ENCODE data around the gene GRAMD1A. TPM values are rescaled to one million over a fixed set of nuclear protein-coding genes. Genes with fewer than 3 reads are reported as not detected.

The GRAMD1A gene
- total RNA-seq, 3 donors from 2014 or later = 30.6 to 56.0 (median 38.6) TPM

DNA sequence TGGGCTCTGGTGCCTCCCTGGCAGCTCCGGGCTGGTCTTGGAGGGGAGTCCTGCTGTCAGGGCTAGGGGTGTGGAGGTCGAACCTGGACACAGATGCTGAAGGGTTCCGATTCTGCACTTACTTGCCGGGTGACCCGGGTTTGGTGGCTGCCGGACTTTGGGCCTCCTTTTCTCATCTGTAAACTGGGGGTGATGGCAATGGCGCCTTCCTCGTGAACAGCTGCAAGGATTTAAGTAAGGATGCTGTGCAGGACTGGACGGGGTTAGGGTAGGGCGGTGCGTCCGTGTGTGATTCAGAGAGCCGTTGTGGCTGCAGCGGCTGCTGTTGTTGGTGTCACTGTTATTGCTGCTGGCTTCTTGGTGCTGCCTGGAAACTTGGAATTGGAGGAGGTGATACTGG is 43.8 kb downstream of the GRAMD1A start:
- H3K4me3 ChIP-seq = no peak overlapping the region
- TF ChIP-seq POLR2AphosphoS5 (IDR thresholded peaks at IDR 0.05) (no peak), POLR2A (IDR thresholded peaks at IDR 0.05) (no peak)
- TF ChIP-seq, protein P1, sequence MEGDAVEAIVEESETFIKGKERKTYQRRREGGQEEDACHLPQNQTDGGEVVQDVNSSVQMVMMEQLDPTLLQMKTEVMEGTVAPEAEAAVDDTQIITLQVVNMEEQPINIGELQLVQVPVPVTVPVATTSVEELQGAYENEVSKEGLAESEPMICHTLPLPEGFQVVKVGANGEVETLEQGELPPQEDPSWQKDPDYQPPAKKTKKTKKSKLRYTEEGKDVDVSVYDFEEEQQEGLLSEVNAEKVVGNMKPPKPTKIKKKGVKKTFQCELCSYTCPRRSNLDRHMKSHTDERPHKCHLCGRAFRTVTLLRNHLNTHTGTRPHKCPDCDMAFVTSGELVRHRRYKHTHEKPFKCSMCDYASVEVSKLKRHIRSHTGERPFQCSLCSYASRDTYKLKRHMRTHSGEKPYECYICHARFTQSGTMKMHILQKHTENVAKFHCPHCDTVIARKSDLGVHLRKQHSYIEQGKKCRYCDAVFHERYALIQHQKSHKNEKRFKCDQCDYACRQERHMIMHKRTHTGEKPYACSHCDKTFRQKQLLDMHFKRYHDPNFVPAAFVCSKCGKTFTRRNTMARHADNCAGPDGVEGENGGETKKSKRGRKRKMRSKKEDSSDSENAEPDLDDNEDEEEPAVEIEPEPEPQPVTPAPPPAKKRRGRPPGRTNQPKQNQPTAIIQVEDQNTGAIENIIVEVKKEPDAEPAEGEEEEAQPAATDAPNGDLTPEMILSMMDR (IDR thresholded peaks at IDR 0.05) = no peak
- DNase-seq (ENCODE audit: low spot score in 2 of 2) = no peak
- H3K9me3 ChIP-seq = no peaks in the 10 kb centered on the region
- no peaks in the 10 kb centered on the region for H3K36me3 ChIP-seq
- H3K27ac ChIP-seq = no peak overlapping the region
- intact Hi-C loops (cut with DNase I; ENCODE audit: low total_unique reads) = no loop called here
- no peaks in the 10 kb centered on the region for H3K27me3 ChIP-seq
- peaks cover 0 to 9% of the 10 kb centered on the region in 2 donors for H3K4me1 ChIP-seq

DNA sequence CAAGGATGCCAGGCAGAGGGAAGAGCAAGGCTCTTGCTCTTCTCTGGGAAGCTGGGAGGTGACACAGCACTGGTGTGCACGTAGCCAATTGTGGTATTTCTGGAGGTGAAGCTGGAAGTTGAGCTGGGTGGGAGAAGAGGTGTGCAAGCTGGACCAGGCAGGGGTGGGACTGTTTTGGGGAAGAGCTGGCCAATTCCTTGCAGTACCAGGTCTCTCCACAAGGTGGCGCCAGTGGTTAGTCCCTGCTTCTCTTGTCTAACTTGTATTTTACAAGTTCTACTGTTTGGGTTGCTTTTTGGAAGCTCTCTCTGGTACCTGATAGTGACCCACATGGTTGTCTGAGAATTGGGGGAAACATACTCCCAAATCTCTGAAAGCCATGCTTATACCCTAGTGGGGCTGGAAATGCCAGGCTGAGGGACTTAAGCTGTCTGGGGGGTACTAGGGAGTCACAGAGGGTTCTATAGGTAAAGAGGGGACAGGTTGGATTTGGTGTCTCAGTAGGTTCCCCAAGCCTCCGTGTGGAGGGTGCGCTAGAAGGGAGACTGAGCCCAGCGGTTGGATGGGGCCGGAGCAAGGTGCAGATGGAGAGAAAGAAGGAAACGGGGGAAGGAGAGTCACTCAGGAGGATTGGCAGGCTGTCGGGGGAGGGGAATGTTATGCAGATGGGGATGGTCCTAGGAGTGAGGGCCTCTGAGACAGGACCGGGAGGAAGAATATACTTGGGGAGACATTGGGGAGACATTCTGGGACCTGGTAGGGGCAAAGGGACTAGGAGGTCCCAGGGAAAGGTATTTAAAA is 44.4 kb downstream of the GRAMD1A start:
- no peaks in the 10 kb centered on the region for H3K36me3 ChIP-seq
- H3K9me3 ChIP-seq = no peaks in the 10 kb centered on the region
- TF ChIP-seq, protein P1 (IDR thresholded peaks at IDR 0.05) = peak; percentile 83 to 89 (median 87)
- TF ChIP-seq POLR2A (IDR thresholded peaks at IDR 0.05) = no peak
- no peak for TF ChIP-seq POLR2AphosphoS5 (IDR thresholded peaks at IDR 0.05)
- H3K4me1 ChIP-seq = peaks cover 0 to 9% of the 10 kb centered on the region in 2 donors
- no peak for DNase-seq (ENCODE audit: low spot score in 2 of 2)
- no peaks in the 10 kb centered on the region for H3K27me3 ChIP-seq
- H3K27ac ChIP-seq = no peak overlapping the region
- no peak overlapping the region for H3K4me3 ChIP-seq
- intact Hi-C loops (cut with DNase I; ENCODE audit: low total_unique reads) = no loop called here

DNA sequence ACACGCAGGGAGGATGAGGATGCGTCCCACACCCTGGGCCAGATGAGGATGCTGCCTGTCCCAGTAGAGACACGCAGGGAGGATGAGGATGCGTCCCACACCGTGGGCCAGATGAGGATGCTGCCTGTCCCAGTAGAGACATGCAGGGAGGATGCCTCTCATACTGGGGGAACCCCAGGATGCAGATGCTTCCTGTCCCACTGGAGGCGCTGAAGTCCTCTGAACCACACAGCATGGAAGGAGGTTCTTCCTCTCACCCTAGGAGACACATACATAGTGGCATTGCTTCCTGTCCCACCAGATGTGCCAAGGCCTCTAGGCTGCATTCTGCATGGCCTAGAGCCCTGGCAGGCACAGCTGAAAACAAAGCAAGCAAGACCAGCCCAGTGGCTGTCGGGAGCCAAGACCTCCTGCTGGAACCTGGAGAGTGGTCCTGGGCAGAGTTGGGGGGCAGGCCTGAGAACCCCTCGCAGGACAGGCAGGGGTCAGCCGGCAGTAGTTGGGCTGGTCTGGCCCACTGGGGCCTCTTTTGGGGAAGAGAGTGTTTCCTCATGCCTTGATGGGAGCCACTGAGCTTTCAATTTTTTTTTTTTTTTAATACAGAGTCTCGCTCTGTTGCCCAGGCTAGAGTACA is 45.7 kb downstream of the GRAMD1A start:
- Histone ChIP-seq H3K4me3 (no peak overlapping the region), H3K27ac (no peak overlapping the region), H3K9me3 (no peaks in the 10 kb centered on the region), H3K4me1 (peaks cover 0 to 9% of the 10 kb centered on the region in 2 donors), H3K36me3 (no peaks in the 10 kb centered on the region), H3K27me3 (no peaks in the 10 kb centered on the region)
- DNase-seq (ENCODE audit: low spot score in 2 of 2) = no peak
- peak in 1 of 3 donors; percentile 17 for TF ChIP-seq POLR2AphosphoS5 (IDR thresholded peaks at IDR 0.05)
- TF ChIP-seq POLR2A (IDR thresholded peaks at IDR 0.05) = no peak
- intact Hi-C loops (cut with DNase I; ENCODE audit: low total_unique reads) = no loop called here

DNA sequence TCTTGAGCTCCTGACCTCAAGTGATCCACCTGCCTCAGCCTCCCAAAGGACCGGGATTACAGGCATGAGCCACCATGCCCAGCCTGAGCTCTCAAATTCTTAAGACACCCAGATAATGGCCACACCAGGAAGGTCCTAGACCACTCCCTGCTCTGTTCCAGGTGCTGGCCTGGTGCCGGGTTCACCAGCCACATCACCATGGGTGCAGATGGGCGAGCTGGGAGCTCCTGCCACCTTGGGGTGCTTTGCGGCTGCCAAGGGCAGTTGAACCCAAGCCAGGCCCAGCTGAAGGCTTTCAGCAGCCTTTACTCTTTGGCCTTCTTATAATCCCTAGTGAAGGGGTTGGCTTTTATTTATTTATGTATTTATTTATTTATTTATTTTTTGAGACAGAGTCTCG is 46.3 kb downstream of the GRAMD1A start:
- intact Hi-C loops (cut with DNase I; ENCODE audit: low total_unique reads) = no loop called here
- Histone ChIP-seq H3K9me3 (no peaks in the 10 kb centered on the region), H3K27ac (no peak overlapping the region), H3K4me3 (no peak overlapping the region), H3K27me3 (no peaks in the 10 kb centered on the region), H3K36me3 (no peaks in the 10 kb centered on the region), H3K4me1 (peaks cover 0 to 5% of the 10 kb centered on the region in 2 donors)
- TF ChIP-seq POLR2A (IDR thresholded peaks at IDR 0.05) (no peak), POLR2AphosphoS5 (IDR thresholded peaks at IDR 0.05) (no peak)
- TF ChIP-seq, protein P1 (IDR thresholded peaks at IDR 0.05) = no peak
- no peak for DNase-seq (ENCODE audit: low spot score in 2 of 2)

DNA sequence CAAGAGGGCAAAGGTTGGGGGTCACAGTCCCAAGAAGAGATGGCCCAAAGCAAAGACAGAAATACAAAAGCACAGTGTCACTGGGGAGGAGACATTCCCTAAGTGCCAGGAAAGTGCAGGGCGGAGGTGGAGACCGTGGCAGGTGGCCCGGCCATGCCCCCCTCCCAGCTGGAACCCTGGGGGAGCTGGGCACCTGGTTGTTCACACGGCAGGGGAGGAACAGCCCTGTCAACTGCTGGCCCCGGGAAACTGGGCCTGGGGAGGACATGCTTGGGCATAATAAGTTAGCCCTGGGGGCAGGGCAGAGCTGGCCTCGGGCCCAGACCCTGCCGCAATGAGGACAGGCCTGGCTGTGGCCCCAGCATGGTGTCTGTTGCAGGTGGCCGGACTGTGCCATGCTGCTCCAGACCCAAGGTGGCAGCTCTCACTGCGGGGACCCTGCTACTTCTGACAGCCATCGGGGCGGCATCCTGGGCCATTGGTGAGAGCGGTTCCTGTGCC is 48.8 kb downstream of the GRAMD1A start:
- intact Hi-C loops (cut with DNase I; ENCODE audit: low total_unique reads) = no loop called here
- Histone ChIP-seq H3K27me3 (no peaks in the 10 kb centered on the region), H3K4me1 (no peaks in the 10 kb centered on the region), H3K4me3 (no peak overlapping the region), H3K27ac (peak overlapping the region in 1 of 2 donors; percentile 2), H3K36me3 (no peaks in the 10 kb centered on the region), H3K9me3 (no peaks in the 10 kb centered on the region)
- TF ChIP-seq POLR2AphosphoS5 (IDR thresholded peaks at IDR 0.05) (no peak), POLR2A (IDR thresholded peaks at IDR 0.05) (no peak)
- TF ChIP-seq, protein P1 (IDR thresholded peaks at IDR 0.05) = no peak
- no peak for DNase-seq (ENCODE audit: low spot score in 2 of 2)

Measured in breast epithelium (tissue), 4 donors.